ENCODE measurements around the gene ETDA.

- TF ChIP-seq CTCF (IDR thresholded peaks at IDR 0.05; ENCODE audit: poor library complexity) (no peak), EZH2phosphoT487 (IDR thresholded peaks at IDR 0.05; ENCODE audit: low read depth, severe bottlenecking, unreplicated experiment) (no peak), EZH2 (IDR thresholded peaks at IDR 0.05; ENCODE audit: borderline replicate concordance) (no peak)
Observed at GRCh38 chrX:135287266-135287823, 35.5 kb downstream of the ETDA start.

All from hepatocyte (in vitro differentiated cells).